Mesendoderm (in vitro differentiated cells): ENCODE results near the gene NPSR1.

Source experiments
- DNase-seq: peaks from one replicate; pipeline ENCODE4 v3.0.0; 2013
- H2AK5ac ChIP-seq: 2 replicates; pipeline ENCODE4 v1.6.1; 2013; ENCODE audit warnings: low read length, inconsistent platforms
- H2BK120ac ChIP-seq: 2 replicates; pipeline ENCODE4 v1.6.1; 2013; ENCODE audit warnings: low read depth, mild to moderate bottlenecking, low read length, moderate library complexity, mixed read lengths
- H2BK15ac ChIP-seq: replicated peaks from 2 replicates; pipeline ENCODE4 v1.6.1; 2013; ENCODE audit warnings: low read depth, mild to moderate bottlenecking, moderate library complexity
- H2BK5ac ChIP-seq: 2 replicates; pipeline ENCODE4 v1.6.1; 2013; ENCODE audit warnings: low read length, inconsistent platforms
- H3K18ac ChIP-seq: 2 replicates; pipeline ENCODE4 v1.6.1; 2013; ENCODE audit warnings: mild to moderate bottlenecking, low read length, mixed read lengths
- H3K23ac ChIP-seq: one replicate; pipeline ENCODE4 v1.6.1; 2013; ENCODE audit warnings: low read length
- H3K27ac ChIP-seq: 2 replicates; pipeline ENCODE4 v1.5.1; 2013; ENCODE audit warnings: low read depth, mild to moderate bottlenecking, inconsistent platforms, low read length, moderate library complexity
- H3K27me3 ChIP-seq: 2 replicates; pipeline ENCODE4 v1.6.1; 2013; ENCODE audit warnings: low read length, control low read depth, mild to moderate bottlenecking, inconsistent platforms; ENCODE audit not compliant: insufficient read depth, poor library complexity
- H3K36me3 ChIP-seq: 2 replicates; pipeline ENCODE4 v1.6.1; 2013; ENCODE audit warnings: low read length, inconsistent platforms; ENCODE audit not compliant: control insufficient read depth, insufficient read depth
- H3K4ac ChIP-seq: one replicate; pipeline ENCODE4 v1.6.1; 2013; ENCODE audit warnings: low read depth, mild to moderate bottlenecking, low read length, moderate library complexity
- H3K4me1 ChIP-seq: 2 replicates; pipeline ENCODE4 v1.6.1; 2013; ENCODE audit warnings: low read depth, low read length, inconsistent platforms; ENCODE audit not compliant: control insufficient read depth
- H3K4me2 ChIP-seq: 2 replicates; pipeline ENCODE4 v1.6.1; 2013; ENCODE audit warnings: low read length
- H3K4me3 ChIP-seq: 2 replicates; pipeline ENCODE4 v1.5.1; 2013; ENCODE audit warnings: mild to moderate bottlenecking, low read length
- H3K56ac ChIP-seq: one replicate; pipeline ENCODE4 v1.6.1; 2013; ENCODE audit warnings: low read length
- H3K79me1 ChIP-seq: 2 replicates; pipeline ENCODE4 v1.6.1; 2013; ENCODE audit warnings: low read length, inconsistent platforms
- H3K79me2 ChIP-seq: 2 replicates; pipeline ENCODE4 v1.6.1; 2013; ENCODE audit warnings: mild to moderate bottlenecking, low read length; ENCODE audit not compliant: control insufficient read depth, insufficient read depth
- H3K9ac ChIP-seq: 2 replicates; pipeline ENCODE4 v1.6.1; 2013; ENCODE audit warnings: low read length, inconsistent platforms
- H4K5ac ChIP-seq: one replicate; pipeline ENCODE4 v1.6.1; 2013; ENCODE audit warnings: low read length
- H4K8ac ChIP-seq: one replicate; pipeline ENCODE4 v1.6.1; 2013; ENCODE audit warnings: low read depth, mild to moderate bottlenecking, control low read depth, low read length, moderate library complexity
- WGBS: extraction: QIAGEN DNeasy Blood & Tissue Kit; methylation state at CpG from one replicate; pipeline ENCODE4 v1.1.7; 2013; ENCODE audit warnings: low lambda C conversion rate, missing lambda C conversion rate; ENCODE audit not compliant: insufficient coverage; ENCODE audit errors: extremely low coverage; 5-methylcytosine and 5-hydroxymethylcytosine counted together

Gene NPSR1

DNA sequence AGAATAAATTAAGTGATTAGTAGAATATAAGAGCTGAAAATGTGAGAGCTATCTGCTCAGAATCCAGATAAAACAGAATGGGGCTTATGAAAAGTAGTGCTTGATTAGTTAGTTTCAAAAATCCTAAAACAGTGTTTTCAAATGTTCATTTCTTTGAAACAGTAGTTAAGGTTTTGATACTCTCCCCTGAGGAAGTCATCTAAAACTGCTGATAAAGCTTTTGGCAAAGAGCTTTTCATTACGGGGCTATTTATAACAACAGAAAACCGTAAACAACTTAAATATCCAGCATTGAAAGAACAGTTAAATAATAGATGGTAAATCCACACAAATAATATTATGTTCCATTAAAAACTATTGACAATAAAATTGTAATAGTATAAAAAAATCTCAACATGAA is 77.5 kb downstream of the NPSR1 start:
- Histone ChIP-seq H2AK5ac (no peak overlapping the region), H3K27me3 (no peaks in the 10 kb centered on the region), H3K4ac (no peak overlapping the region), H2BK120ac (no peak overlapping the region), H3K4me3 (no peak overlapping the region), H3K4me1 (no peaks in the 10 kb centered on the region), H4K5ac (no peak overlapping the region), H2BK5ac (no peak overlapping the region), H2BK15ac (no peak overlapping the region), H3K27ac (no peak overlapping the region), H3K56ac (no peak overlapping the region), H3K18ac (no peak overlapping the region), H3K79me2 (no peaks in the 10 kb centered on the region), H3K79me1 (no peaks in the 10 kb centered on the region), H3K23ac (no peak overlapping the region), H3K9ac (no peak overlapping the region), H3K4me2 (no peak overlapping the region), H4K8ac (no peak overlapping the region), H3K36me3 (no peaks in the 10 kb centered on the region)
- no peak for DNase-seq
- WGBS: no CpG with 5 or more reads among the region's 2 CpGs

GRCh38 chr7:34739651-34740300 is 81.8 kb downstream of the NPSR1 start:
- no peaks in the 10 kb centered on the region for H3K36me3 ChIP-seq
- H3K79me1 ChIP-seq: no peaks in the 10 kb centered on the region
- no peak overlapping the region for H3K27ac ChIP-seq
- no peaks in the 10 kb centered on the region for H3K27me3 ChIP-seq
- H3K23ac ChIP-seq: no peak overlapping the region
- WGBS: no CpG with 5 or more reads among the region's 5 CpGs
- H2BK120ac ChIP-seq: no peak overlapping the region
- no peak overlapping the region for H3K4me2 ChIP-seq
- H3K18ac ChIP-seq: no peak overlapping the region
- H4K5ac ChIP-seq: no peak overlapping the region
- no peaks in the 10 kb centered on the region for H3K4me1 ChIP-seq
- no peak overlapping the region for H2BK5ac ChIP-seq
- H3K9ac ChIP-seq: no peak overlapping the region
- no peak for DNase-seq
- no peak overlapping the region for H2BK15ac ChIP-seq
- no peaks in the 10 kb centered on the region for H3K79me2 ChIP-seq
- no peak overlapping the region for H3K56ac ChIP-seq
- no peak overlapping the region for H3K4ac ChIP-seq
- H3K4me3 ChIP-seq: no peak overlapping the region
- no peak overlapping the region for H4K8ac ChIP-seq
- H2AK5ac ChIP-seq: no peak overlapping the region

- H3K36me3 ChIP-seq: no peaks in the 10 kb centered on the region
- no CpG with 5 or more reads among the region's 1 CpG for WGBS
- H3K56ac ChIP-seq: no peak overlapping the region
- no peaks in the 10 kb centered on the region for H3K79me1 ChIP-seq
- H4K8ac ChIP-seq: no peak overlapping the region
- no peak overlapping the region for H3K4me3 ChIP-seq
- H3K27me3 ChIP-seq: no peaks in the 10 kb centered on the region
- H2AK5ac ChIP-seq: no peak overlapping the region
- no peak overlapping the region for H3K4ac ChIP-seq
- H3K23ac ChIP-seq: no peak overlapping the region
- H3K79me2 ChIP-seq: no peaks in the 10 kb centered on the region
- no peak overlapping the region for H3K4me2 ChIP-seq
- no peak overlapping the region for H2BK5ac ChIP-seq
- H2BK15ac ChIP-seq: no peak overlapping the region
- H3K9ac ChIP-seq: no peak overlapping the region
- H3K18ac ChIP-seq: no peak overlapping the region
- H3K27ac ChIP-seq: no peak overlapping the region
- no peaks in the 10 kb centered on the region for H3K4me1 ChIP-seq
- no peak for DNase-seq
- no peak overlapping the region for H4K5ac ChIP-seq
- no peak overlapping the region for H2BK120ac ChIP-seq
These were observed 82.8 kb downstream of the NPSR1 start for GRCh38 chr7:34740840-34741239.

- Histone ChIP-seq H2BK15ac (no peak overlapping the region), H4K5ac (no peak overlapping the region), H3K4me1 (peaks cover 2% of the 10 kb centered on the region), H3K23ac (no peak overlapping the region), H3K4ac (no peak overlapping the region), H3K36me3 (no peaks in the 10 kb centered on the region), H3K79me2 (no peaks in the 10 kb centered on the region), H3K4me2 (no peak overlapping the region), H3K56ac (no peak overlapping the region), H2AK5ac (no peak overlapping the region), H3K9ac (no peak overlapping the region), H3K79me1 (no peaks in the 10 kb centered on the region), H4K8ac (no peak overlapping the region), H2BK5ac (no peak overlapping the region), H2BK120ac (no peak overlapping the region), H3K27ac (no peak overlapping the region), H3K18ac (no peak overlapping the region), H3K4me3 (no peak overlapping the region), H3K27me3 (no peaks in the 10 kb centered on the region)
- WGBS: no CpG with 5 or more reads among the region's 8 CpGs
- no peak for DNase-seq
These were observed 89.3 kb downstream of the NPSR1 start for GRCh38 chr7:34747176-34747781.

GRCh38 chr7:34747867-34748727 is 90.1 kb downstream of the NPSR1 start:
- H3K36me3 ChIP-seq: no peaks in the 10 kb centered on the region
- no CpG with 5 or more reads among the region's 8 CpGs for WGBS

More at GRCh38 chr7:34747867-34748727, 90.1 kb downstream of the NPSR1 start:
- Histone ChIP-seq H3K18ac (no peak overlapping the region), H4K8ac (no peak overlapping the region), H3K4ac (no peak overlapping the region), H2AK5ac (no peak overlapping the region), H3K79me2 (no peaks in the 10 kb centered on the region), H4K5ac (no peak overlapping the region), H3K4me1 (peaks cover 2% of the 10 kb centered on the region), H3K27me3 (no peaks in the 10 kb centered on the region), H3K23ac (no peak overlapping the region), H3K4me3 (no peak overlapping the region), H3K9ac (no peak overlapping the region), H2BK5ac (no peak overlapping the region), H2BK15ac (no peak overlapping the region), H3K4me2 (no peak overlapping the region), H3K79me1 (no peaks in the 10 kb centered on the region), H3K27ac (no peak overlapping the region), H3K56ac (no peak overlapping the region), H2BK120ac (no peak overlapping the region)
- DNase-seq: peak; percentile 73
